Activated CD8-positive, alpha-beta T cell treated with anti-CD3 and anti-CD28 coated beads, Interleukin-2, amount 10 ng/mL, durations not matched to agents 7 days and 5 days (primary cell): Measurements from ENCODE around the gene DNAH7. TPM values are rescaled to one million over a fixed set of nuclear protein-coding genes. Genes with fewer than 3 reads are reported as not detected.

Experiments used
- ATAC-seq: fragments of 150-1000 bp; cut with Tn5 transposase; one replicate; pipeline ENCODE4 v1.10.0; 2021; ENCODE audit warnings: moderate library complexity
- CTCF ChIA-PET: fragments of 350-600 bp; sonication (Branson Sonifier 250); formaldehyde crosslinking; loops from one replicate; lab custom pipeline; 2021; ENCODE audit warnings: antibody characterized with exemption; lab: Charles Lee
- POLR2A ChIA-PET: fragments of 350-600 bp; sonication (Branson Sonifier 250); formaldehyde crosslinking; loops from one replicate; lab custom pipeline; 2021; ENCODE audit warnings: antibody characterized with exemption; lab: Charles Lee
- DNase-seq: peaks from one replicate; pipeline ENCODE4 v3.0.0-alpha.2; 2020
- H3K27ac Mint-ChIP-seq: one replicate; pipeline ENCODE4 v1.8.0; 2021; ENCODE audit warnings: mild to moderate bottlenecking, mixed read lengths
- H3K27me3 Mint-ChIP-seq: one replicate; pipeline ENCODE4 v1.8.0; 2021; ENCODE audit warnings: low read depth, mixed read lengths
- H3K36me3 Mint-ChIP-seq: one replicate; pipeline ENCODE4 v1.8.0; 2021; ENCODE audit warnings: low read depth, mixed read lengths
- H3K4me1 Mint-ChIP-seq: one replicate; pipeline ENCODE4 v1.8.0; 2021; ENCODE audit warnings: low read depth, mixed read lengths
- H3K4me3 Mint-ChIP-seq: one replicate; pipeline ENCODE4 v1.8.0; 2021; ENCODE audit warnings: mild to moderate bottlenecking, mixed read lengths
- H3K9me3 Mint-ChIP-seq: one replicate; pipeline ENCODE4 v1.8.0; 2022; ENCODE audit warnings: mixed read lengths; ENCODE audit not compliant: insufficient read depth
- total RNA-seq, 2 experiments: library from RNA; stranded (reverse); gene quantifications; one replicate each; pipeline ENCODE4 v1.2.3, GENCODE V29; 2021

The DNAH7 gene
- total RNA-seq, 2 experiments from 2014 or later = not detected

DNA sequence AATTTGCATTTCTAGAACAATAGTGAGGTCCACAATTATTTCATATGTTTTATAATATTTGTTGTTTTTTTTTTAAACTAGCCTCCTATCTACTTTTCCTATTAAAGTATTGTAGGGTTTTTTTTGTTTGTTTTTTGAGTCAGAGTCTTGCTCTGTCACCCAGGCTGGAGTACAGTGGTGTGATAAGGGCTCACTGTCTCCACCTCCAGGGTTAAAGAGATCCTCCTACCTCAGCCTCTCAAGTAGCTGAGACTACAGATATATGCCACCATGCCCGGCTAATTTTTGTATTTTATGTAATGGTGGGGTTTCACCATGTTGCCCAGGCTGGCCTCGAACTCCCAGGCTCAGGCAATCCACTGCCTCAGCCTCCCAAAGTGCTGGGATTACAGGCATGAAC, 289.1 kb downstream of the DNAH7 start:
- ATAC-seq (no peak), DNase-seq (no peak)
- POLR2A ChIA-PET = no interaction called here
- Mint-ChIP-seq H3K36me3 (no peaks in the 10 kb centered on the region), H3K9me3 (no peaks in the 10 kb centered on the region), H3K4me3 (no peak overlapping the region), H3K27ac (no peak overlapping the region), H3K4me1 (no peaks in the 10 kb centered on the region), H3K27me3 (no peaks in the 10 kb centered on the region)
- CTCF ChIA-PET = no interaction called here

DNA sequence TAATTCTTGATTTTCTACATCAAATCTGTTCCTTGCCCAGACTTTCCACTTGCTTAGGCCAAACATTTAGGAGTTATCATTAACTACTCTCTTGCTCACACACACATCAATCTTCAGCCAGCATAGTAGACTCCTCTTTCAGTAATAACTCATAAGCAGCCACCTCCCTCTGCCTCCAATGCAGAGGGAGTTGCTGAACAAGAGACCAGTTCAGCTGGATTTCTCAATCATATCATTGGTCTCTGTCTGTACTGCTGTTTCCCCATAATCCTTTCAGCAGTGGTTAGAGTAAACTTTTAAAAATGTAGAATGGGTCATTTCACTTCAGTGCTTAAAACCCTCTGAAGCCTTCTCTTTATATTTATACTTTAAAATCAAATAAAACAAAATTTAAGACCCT, 298.7 kb downstream of the DNAH7 start:
- H3K36me3 Mint-ChIP-seq = no peaks in the 10 kb centered on the region
- no peaks in the 10 kb centered on the region for H3K4me1 Mint-ChIP-seq
- H3K27me3 Mint-ChIP-seq = no peaks in the 10 kb centered on the region
- H3K4me3 Mint-ChIP-seq = no peak overlapping the region
- ChIA-PET CTCF (no interaction called here), POLR2A (no interaction called here)
- no peak for ATAC-seq
- no peak for DNase-seq
- H3K27ac Mint-ChIP-seq = no peak overlapping the region
- no peaks in the 10 kb centered on the region for H3K9me3 Mint-ChIP-seq

DNA sequence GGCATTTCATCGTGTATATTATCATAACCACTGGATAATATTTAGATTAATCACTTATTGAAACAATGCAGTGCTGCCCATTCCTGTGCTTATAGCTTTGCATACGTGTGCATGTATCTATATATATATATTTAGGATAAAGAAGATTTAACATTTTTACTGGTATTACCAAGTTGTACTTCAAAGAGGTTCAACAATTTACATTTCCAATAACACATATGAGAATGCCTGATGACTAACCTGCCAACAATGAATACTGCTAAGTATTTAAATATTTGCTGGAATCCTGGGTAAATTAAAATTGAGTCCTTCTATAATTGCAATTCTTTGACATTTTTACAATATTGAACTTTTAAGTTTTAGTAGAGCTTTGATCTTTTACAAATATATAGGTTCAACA, 300.2 kb downstream of the DNAH7 start:
- Mint-ChIP-seq H3K9me3 (no peaks in the 10 kb centered on the region), H3K27me3 (no peaks in the 10 kb centered on the region), H3K27ac (no peak overlapping the region), H3K36me3 (no peaks in the 10 kb centered on the region), H3K4me3 (no peak overlapping the region), H3K4me1 (no peaks in the 10 kb centered on the region)
- ChIA-PET CTCF (no interaction called here), POLR2A (no interaction called here)
- ATAC-seq (no peak), DNase-seq (no peak)

DNA sequence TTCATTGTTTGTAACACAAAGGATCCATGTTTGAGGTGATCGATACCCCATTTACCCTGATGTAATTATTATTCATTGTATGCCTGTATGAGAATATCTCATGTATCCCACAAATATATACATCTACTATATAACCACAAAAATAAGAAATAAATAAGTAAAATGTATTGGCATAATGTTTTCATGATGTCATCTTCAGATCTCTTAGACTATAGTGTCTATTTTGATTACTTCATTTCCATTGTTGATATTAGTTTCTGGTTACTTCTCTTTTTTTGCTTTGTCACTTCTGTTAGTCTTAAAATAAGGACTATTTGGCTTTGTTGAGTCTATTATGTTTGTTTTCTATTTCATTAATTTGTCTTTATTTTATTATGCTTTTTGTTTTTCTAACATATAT, 301.9 kb downstream of the DNAH7 start:
- no peaks in the 10 kb centered on the region for H3K4me1 Mint-ChIP-seq
- ChIA-PET CTCF (no interaction called here), POLR2A (no interaction called here)
- no peak overlapping the region for H3K4me3 Mint-ChIP-seq
- ATAC-seq (no peak), DNase-seq (no peak)
- peaks cover 3% of the 10 kb centered on the region for H3K9me3 Mint-ChIP-seq
- H3K36me3 Mint-ChIP-seq = no peaks in the 10 kb centered on the region
- no peaks in the 10 kb centered on the region for H3K27me3 Mint-ChIP-seq
- H3K27ac Mint-ChIP-seq = no peak overlapping the region

DNA sequence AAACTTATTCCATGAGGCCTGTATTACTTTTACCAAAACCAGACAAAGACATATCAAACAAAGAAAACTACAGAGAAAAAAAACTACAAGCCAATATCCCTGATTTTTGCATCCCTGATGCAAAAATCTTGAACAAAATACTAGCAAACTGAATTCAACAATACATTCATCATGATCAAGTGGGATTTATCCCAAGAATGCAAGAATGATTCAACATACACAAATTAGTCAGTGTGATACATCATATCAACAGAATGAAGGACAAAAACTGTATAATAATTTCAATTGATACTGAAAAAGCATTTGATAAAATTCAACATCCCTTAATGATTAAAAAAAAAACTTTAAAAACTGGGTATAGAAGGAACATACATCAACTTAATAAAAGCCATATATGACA, 304.8 kb downstream of the DNAH7 start:
- Mint-ChIP-seq H3K36me3 (no peaks in the 10 kb centered on the region), H3K9me3 (peaks cover 7% of the 10 kb centered on the region), H3K27me3 (no peaks in the 10 kb centered on the region), H3K4me3 (no peak overlapping the region), H3K4me1 (no peaks in the 10 kb centered on the region), H3K27ac (no peak overlapping the region)
- CTCF ChIA-PET = no interaction called here
- no peak for DNase-seq
- ATAC-seq = no peak
- POLR2A ChIA-PET = no interaction called here

DNA sequence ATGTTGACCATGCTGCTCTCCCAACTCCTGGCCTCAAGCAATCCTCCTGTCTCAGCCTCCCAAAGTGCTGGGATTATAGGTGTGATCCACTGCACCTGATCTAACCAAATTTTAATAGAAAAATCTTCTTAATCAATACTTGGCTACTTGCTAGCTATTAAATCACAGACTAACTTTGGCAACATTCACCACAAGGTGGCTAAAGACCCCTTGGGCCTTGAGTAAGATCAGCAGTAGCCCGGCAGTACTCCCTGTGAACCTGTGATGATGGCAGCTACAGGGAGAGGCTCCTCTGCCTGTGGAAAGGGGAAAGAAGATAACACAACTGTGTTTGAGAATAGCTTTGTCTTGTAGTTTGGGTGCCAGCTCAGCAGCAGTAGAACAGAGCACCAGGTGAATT, 308.8 kb downstream of the DNAH7 start:
- DNase-seq = no peak
- no peak for ATAC-seq
- CTCF ChIA-PET = no interaction called here
- no peaks in the 10 kb centered on the region for H3K36me3 Mint-ChIP-seq
- POLR2A ChIA-PET = no interaction called here
- peaks cover 7% of the 10 kb centered on the region for H3K9me3 Mint-ChIP-seq
- no peak overlapping the region for H3K4me3 Mint-ChIP-seq
- H3K4me1 Mint-ChIP-seq = no peaks in the 10 kb centered on the region
- no peaks in the 10 kb centered on the region for H3K27me3 Mint-ChIP-seq
- H3K27ac Mint-ChIP-seq = no peak overlapping the region

DNA sequence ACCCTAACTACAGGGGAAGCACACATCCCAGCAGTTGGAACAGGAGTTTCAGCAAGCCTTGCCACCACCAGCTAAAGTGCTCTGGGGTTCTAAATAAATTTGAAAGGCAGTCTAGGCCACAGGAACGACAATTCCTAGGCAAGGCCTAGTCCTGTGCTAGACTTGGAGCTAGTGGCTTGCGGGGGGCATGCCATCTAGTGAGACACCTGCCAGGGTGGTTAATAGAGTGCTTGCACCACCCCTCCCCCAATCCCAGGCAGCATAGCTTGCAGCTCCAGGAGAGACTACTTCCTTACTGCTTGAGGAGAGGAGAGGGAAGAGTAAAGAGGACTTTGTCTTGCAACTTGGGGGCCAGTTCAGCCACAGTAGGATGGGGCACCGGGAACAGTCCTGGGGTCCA, 309.8 kb downstream of the DNAH7 start:
- POLR2A ChIA-PET = no interaction called here
- Mint-ChIP-seq H3K27me3 (no peaks in the 10 kb centered on the region), H3K36me3 (no peaks in the 10 kb centered on the region), H3K4me3 (no peak overlapping the region), H3K4me1 (no peaks in the 10 kb centered on the region), H3K27ac (no peak overlapping the region), H3K9me3 (peaks cover 7% of the 10 kb centered on the region)
- DNase-seq = no peak
- no peak for ATAC-seq
- CTCF ChIA-PET = no interaction called here

DNA sequence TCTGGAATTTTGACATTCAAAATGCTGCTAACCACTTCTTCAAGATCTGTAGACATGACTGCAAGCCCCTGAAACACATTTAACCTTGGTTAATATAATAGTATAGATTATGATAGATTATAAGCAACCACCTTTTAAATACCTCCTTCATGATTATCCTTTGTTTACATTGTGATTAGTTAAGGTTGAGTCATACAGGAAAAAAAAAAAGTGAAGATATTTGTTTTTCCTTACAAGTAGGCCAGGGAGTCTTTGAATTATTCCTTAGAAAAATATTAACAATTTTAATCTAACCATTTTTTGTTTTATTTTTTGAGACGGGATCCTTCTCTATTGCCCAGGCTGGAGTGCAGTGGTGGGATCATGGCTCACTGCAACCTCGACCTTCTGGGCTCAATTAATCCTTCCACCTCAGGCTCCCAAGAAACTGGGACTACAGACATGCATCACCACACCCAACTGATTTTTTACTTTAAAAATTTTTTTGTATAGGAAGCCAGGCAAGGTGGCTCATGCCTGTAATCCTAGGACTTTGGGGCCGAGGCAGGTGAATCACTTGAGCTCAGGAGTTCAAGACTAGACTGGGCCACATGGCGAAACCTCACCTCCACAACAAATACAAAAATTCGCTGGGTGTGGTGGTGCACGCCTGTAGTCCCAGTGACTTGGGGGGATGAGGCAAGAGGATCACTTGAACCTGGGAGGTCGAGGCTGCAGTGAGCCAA, 312.3 kb downstream of the DNAH7 start:
- Mint-ChIP-seq H3K9me3 (peaks cover 3% of the 10 kb centered on the region), H3K4me1 (no peaks in the 10 kb centered on the region), H3K36me3 (no peaks in the 10 kb centered on the region), H3K27ac (no peak overlapping the region), H3K4me3 (no peak overlapping the region), H3K27me3 (no peaks in the 10 kb centered on the region)
- CTCF ChIA-PET = no interaction called here
- ATAC-seq = no peak
- DNase-seq = no peak
- POLR2A ChIA-PET = no interaction called here

DNA sequence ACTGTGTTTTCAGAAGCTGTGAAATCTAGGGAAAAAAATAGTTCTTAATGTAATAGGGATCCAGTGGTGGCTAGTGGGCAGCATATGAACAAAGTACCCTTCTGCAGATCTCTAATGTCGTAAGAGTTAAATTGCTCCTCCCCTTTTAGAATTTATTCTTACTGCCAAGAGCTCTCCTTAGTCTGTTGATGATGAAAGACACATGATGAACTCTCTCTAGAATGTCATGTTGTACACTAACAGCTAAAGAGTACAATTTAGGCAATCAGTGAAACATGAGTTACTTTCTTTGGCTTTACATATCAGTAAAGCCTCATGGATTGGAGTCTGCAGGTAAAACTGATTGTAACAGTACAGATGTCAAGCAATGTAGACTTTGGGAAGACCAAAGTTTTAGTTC, 327.4 kb downstream of the DNAH7 start:
- ChIA-PET CTCF (no interaction called here), POLR2A (no interaction called here)
- H3K27me3 Mint-ChIP-seq = no peaks in the 10 kb centered on the region
- no peaks in the 10 kb centered on the region for H3K9me3 Mint-ChIP-seq
- H3K4me3 Mint-ChIP-seq = no peak overlapping the region
- no peaks in the 10 kb centered on the region for H3K4me1 Mint-ChIP-seq
- ATAC-seq = no peak
- H3K27ac Mint-ChIP-seq = no peak overlapping the region
- peaks cover 21% of the 10 kb centered on the region for H3K36me3 Mint-ChIP-seq
- DNase-seq = no peak

DNA sequence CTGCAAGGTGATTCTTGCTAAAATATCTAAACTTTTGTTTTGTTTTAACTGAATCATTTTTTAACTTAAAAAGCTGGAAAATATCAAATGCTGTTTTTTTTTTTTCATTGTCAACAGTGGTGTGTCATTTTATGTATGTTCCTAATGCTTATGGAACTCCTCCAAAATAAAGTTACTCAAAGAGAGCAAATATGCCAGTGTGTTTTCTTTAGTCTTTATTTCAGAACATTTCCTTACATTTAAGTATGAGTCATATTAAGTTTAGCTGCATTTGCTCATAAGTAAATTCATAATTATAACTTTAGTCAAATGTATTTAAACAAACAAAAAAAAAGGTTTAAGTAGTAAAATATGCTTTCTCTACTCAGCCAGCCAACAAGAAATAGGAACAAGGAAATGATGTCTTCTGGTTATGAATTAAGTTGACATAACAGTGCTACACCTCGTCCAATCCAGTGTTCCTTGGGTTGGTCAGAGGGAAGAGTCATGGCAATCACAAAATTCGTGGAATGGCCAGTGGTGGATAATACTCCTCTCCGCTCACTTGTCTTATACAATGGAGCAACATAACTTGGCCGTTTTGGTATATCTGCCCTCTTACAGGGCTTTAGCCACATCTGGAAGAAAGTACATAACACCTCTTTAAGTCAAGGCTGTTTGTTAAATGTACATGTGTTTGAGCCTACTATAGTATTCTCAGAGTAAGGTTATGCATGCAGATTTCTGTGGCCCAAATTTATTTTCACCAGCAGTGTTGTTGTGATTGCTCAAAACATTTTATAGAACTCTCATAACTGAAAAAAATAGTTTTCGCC, 330.9 kb downstream of the DNAH7 start:
- Mint-ChIP-seq H3K27ac (no peak overlapping the region), H3K27me3 (no peaks in the 10 kb centered on the region), H3K9me3 (no peaks in the 10 kb centered on the region), H3K4me3 (no peak overlapping the region), H3K36me3 (peaks cover 30% of the 10 kb centered on the region), H3K4me1 (no peaks in the 10 kb centered on the region)
- POLR2A ChIA-PET = no interaction called here
- no peak for ATAC-seq
- CTCF ChIA-PET = interaction anchor here (0.7 kb wide), 1 partner anchor 706 kb away, joined by 4 read pairs; no protein-coding TSS in a partner anchor
- no peak for DNase-seq

DNA sequence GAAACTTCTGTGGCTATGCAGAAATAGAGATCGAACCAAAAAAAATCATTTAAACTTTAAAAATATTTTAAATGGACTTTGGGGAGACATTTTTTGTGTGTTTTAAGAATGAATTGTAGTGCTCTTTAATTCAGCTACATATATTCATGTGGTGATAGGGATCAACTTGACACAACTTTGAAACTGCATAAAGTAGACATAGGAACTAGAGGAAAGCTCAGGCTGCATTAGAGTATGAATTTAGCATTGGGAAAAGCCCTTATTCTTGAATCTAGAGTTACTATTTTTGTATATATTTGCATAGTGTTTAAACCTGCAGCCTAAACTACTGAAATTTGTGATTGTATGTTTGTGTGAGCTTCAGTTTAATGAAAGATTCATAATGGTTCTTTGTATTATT, 333.3 kb downstream of the DNAH7 start:
- H3K9me3 Mint-ChIP-seq = no peaks in the 10 kb centered on the region
- ATAC-seq (no peak), DNase-seq (no peak)
- no peak overlapping the region for H3K27ac Mint-ChIP-seq
- no peaks in the 10 kb centered on the region for H3K27me3 Mint-ChIP-seq
- CTCF ChIA-PET = no interaction called here
- peaks cover 43% of the 10 kb centered on the region for H3K36me3 Mint-ChIP-seq
- POLR2A ChIA-PET = interaction anchor here (0.7 kb wide), 1 partner anchor 297 kb away, joined by 3 read pairs; no protein-coding TSS in a partner anchor
- peaks cover 6% of the 10 kb centered on the region for H3K4me1 Mint-ChIP-seq
- H3K4me3 Mint-ChIP-seq = no peak overlapping the region

DNA sequence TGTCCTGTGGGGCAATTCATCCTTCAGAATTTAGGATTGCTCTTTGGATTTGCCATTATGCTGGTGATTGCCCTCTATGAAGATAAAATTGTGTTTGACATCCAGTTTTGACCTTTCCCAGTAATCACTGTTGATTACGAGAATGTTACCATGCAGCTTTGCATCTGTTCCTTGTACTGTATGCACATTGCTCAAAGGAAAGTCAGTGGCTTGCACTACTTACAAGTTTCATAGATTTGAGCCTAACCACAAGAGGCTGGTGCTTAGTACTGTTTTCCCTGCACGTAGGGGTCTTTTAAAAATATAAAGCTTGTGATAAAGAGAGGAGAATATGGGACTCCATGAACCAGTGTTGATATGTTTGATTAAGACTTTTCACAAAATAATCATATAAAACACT, 333.7 kb downstream of the DNAH7 start:
- Mint-ChIP-seq H3K9me3 (no peaks in the 10 kb centered on the region), H3K27ac (no peak overlapping the region), H3K36me3 (peaks cover 48% of the 10 kb centered on the region), H3K4me1 (peaks cover 9% of the 10 kb centered on the region), H3K4me3 (no peak overlapping the region), H3K27me3 (no peaks in the 10 kb centered on the region)
- DNase-seq (no peak), ATAC-seq (no peak)
- CTCF ChIA-PET = no interaction called here
- POLR2A ChIA-PET = interaction anchor here (0.7 kb wide), 1 partner anchor 296 kb away, joined by 3 read pairs; no protein-coding TSS in a partner anchor
